Left lung (tissue), 10 donors: ENCODE data around the gene BRF1. TPM values are rescaled to one million over a fixed set of nuclear protein-coding genes. Genes with fewer than 3 reads are reported as not detected.
A peak's percentile ranks its signal among the peaks of the same experiment; 100 is the strongest.

Source experiments
- ATAC-seq: fragments of 200-7000 bp; cut with Tn5 transposase; one replicate; pipeline ENCODE4 v1.9.1; 2020; ENCODE audit warnings: moderate library complexity
- DNase-seq, 4 donors: peaks; one replicate each; pipeline ENCODE4 v3.0.0-alpha.2; 2013 to 2020
- H3K27ac ChIP-seq, 2 donors: fragments of 200-600 bp; sonication (generic) in 1 of 2; one replicate each; pipeline versions ENCODE4 v1.5.0 to v1.8.0; 2020 to 2021
- H3K27me3 ChIP-seq, 2 donors: fragments of 200-600 bp; sonication (generic) in 1 of 2; one replicate each; pipeline versions ENCODE4 v1.5.0 to v1.8.0; 2020 to 2021
- H3K36me3 ChIP-seq, 2 donors: fragments of 200-600 bp; sonication (generic) in 1 of 2; one replicate each; pipeline versions ENCODE4 v1.5.0 to v1.8.0; 2020 to 2021
- H3K4me1 ChIP-seq, 2 donors: fragments of 200-600 bp; one replicate each; pipeline ENCODE4 v1.8.0; 2021
- H3K4me3 ChIP-seq, 2 donors: fragments of 200-600 bp; sonication (generic) in 1 of 2; one replicate each; pipeline versions ENCODE4 v1.5.0 to v1.8.0; 2020 to 2021; ENCODE audit warnings: mild to moderate bottlenecking in 1 of 2
- H3K9me3 ChIP-seq, 2 donors: fragments of 200-600 bp; sonication (generic) in 1 of 2; one replicate each; pipeline versions ENCODE4 v1.5.0 to v1.8.0; 2020 to 2021
- intact Hi-C, 2 donors: fragments of 100-400 bp; cut with DNase I; formaldehyde crosslinking; loops; one replicate each; pipeline versions ENCODE4 v1.11.2 to v1.14.2; 2022
- polyA plus RNA-seq, 6 donors: library from polyadenylated mRNA; unstranded; fragments of 120-200 nt; gene quantifications; one replicate each; pipeline ENCODE4 v1.2.1, GENCODE V29; 2013; ENCODE audit not compliant: insufficient read length in 6 of 6
- total RNA-seq, 2 donors: library from RNA; stranded (reverse); fragmentation: NEBNext Ultra II Directional; extraction: Animal tissue kit (Norgen Biotek cat#: 25700); gene quantifications; one replicate each; pipeline ENCODE4 v1.2.1, GENCODE V29; 2021
- TF ChIP-seq, protein P1 (sequence below), 2 donors: fragments of 200-600 bp; sonication (generic) in 1 of 2; IDR thresholded peaks; one replicate each; pipeline versions ENCODE4 v1.5.0 to v1.8.0; 2021; ENCODE audit warnings: antibody characterized with exemption in 2 of 2
- donor health status: DM: no; HTN: yes; CAD: no.
- donor health status: DM: no; HTN: no; CAD: no.

The BRF1 gene
- total and polyA plus RNA-seq, 8 donors = 32.7 to 45.1 (median 34.9) TPM

DNA sequence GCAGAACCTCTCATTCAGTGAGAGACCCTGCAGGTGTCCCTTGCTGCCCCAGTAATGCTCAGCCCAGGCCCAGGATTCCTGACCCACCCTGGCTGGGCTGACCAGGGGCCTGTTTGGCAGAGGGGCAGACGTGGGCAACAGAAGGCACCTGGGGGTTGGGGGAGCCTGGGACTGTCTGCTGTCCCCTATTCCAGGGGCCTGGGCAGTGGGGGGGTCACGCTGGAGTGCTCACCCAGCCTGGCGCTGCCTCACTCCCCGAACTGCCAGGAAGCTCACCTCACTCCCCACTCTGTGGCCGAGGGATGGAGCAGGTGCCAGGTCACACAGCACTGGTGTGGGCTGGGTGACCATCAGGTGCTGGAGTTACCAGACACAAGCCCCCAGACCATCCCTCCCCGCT is 97.1 kb downstream of the BRF1 start:
- Histone ChIP-seq H3K36me3 (no peaks in the 10 kb centered on the region), H3K4me3 (no peak overlapping the region), H3K27ac (no peak overlapping the region), H3K9me3 (no peaks in the 10 kb centered on the region), H3K4me1 (peaks cover 15 to 40% of the 10 kb centered on the region in 2 donors), H3K27me3 (peaks cover 0 to 35% of the 10 kb centered on the region in 2 donors)
- ATAC-seq (no peak), DNase-seq (no peak)
- intact Hi-C loops = loop anchor here in 1 of 2 donors (5.0 kb wide), 2 partner anchors 79 to 149 kb away; no protein-coding TSS in a partner anchor
- TF ChIP-seq, protein P1, sequence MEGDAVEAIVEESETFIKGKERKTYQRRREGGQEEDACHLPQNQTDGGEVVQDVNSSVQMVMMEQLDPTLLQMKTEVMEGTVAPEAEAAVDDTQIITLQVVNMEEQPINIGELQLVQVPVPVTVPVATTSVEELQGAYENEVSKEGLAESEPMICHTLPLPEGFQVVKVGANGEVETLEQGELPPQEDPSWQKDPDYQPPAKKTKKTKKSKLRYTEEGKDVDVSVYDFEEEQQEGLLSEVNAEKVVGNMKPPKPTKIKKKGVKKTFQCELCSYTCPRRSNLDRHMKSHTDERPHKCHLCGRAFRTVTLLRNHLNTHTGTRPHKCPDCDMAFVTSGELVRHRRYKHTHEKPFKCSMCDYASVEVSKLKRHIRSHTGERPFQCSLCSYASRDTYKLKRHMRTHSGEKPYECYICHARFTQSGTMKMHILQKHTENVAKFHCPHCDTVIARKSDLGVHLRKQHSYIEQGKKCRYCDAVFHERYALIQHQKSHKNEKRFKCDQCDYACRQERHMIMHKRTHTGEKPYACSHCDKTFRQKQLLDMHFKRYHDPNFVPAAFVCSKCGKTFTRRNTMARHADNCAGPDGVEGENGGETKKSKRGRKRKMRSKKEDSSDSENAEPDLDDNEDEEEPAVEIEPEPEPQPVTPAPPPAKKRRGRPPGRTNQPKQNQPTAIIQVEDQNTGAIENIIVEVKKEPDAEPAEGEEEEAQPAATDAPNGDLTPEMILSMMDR (IDR thresholded peaks at IDR 0.05) = no peak

DNA sequence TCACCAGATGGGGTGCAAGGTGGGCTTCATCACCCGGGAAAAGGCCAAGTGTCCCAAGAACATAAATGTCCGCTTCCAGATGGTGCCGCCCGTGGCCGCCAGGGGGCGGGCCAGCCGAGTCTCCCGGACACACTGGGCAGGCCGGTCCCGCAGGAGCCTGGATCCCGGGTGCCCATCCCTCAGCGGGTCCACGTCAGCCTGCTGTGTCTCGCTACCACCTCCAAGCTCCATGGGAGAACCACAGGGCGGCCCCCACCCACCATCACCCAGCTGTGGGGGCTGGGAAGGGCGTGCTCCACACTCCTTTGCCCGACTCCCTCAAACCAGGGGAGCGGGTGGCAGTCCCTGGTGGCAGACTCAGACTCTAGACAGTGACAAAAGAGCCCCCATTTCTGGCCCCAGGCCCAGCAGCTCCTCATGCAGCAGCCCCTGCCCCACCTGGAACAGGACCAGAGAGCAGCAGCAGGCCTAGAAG is 97.7 kb downstream of the BRF1 start:
- intact Hi-C loops = loop anchor here in 1 of 2 donors (5.0 kb wide), 2 partner anchors 79 to 149 kb away; no protein-coding TSS in a partner anchor
- TF ChIP-seq, protein P1 (IDR thresholded peaks at IDR 0.05) = peak; percentile 90 to 97
- ATAC-seq (peak; percentile 64), DNase-seq (peak; percentile 65 to 95 (median 73))
- Histone ChIP-seq H3K4me3 (no peak overlapping the region), H3K36me3 (no peaks in the 10 kb centered on the region), H3K4me1 (peaks cover 15 to 46% of the 10 kb centered on the region in 2 donors), H3K27me3 (peaks cover 0 to 41% of the 10 kb centered on the region in 2 donors), H3K27ac (no peak overlapping the region), H3K9me3 (no peaks in the 10 kb centered on the region)

DNA sequence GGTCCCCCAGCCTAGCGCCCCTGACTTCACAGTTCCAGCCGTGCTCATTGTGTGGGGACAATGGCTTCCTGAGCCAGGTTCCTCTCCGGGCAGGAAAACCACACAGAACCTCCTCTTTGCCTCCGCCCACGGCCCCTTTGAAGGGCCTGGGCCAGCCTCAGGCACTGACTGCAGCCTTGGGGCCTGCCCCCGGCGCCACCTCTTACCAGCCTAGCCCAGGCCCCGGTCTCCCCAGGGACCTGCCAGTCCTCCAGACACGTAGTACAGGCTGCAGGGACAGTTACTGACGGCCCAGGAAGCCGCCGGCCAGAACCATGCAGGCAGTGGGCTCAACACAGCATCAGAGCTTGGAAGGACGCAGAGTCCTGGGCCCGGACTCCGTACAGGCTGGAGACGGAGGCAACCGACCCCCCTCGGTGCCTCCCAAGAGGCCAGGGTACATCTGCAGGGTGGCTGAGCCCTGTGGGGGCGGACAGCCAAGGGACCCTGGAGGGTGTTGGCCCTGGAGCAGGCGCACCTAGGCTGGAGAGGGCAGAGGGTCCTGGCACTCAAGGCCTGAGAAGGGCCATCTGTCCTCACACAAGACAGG is 98.8 kb downstream of the BRF1 start:
- TF ChIP-seq, protein P1 (IDR thresholded peaks at IDR 0.05) = no peak
- peak overlapping the region in 1 of 2 donors; percentile 58 for H3K27ac ChIP-seq
- no peak for DNase-seq

DNA sequence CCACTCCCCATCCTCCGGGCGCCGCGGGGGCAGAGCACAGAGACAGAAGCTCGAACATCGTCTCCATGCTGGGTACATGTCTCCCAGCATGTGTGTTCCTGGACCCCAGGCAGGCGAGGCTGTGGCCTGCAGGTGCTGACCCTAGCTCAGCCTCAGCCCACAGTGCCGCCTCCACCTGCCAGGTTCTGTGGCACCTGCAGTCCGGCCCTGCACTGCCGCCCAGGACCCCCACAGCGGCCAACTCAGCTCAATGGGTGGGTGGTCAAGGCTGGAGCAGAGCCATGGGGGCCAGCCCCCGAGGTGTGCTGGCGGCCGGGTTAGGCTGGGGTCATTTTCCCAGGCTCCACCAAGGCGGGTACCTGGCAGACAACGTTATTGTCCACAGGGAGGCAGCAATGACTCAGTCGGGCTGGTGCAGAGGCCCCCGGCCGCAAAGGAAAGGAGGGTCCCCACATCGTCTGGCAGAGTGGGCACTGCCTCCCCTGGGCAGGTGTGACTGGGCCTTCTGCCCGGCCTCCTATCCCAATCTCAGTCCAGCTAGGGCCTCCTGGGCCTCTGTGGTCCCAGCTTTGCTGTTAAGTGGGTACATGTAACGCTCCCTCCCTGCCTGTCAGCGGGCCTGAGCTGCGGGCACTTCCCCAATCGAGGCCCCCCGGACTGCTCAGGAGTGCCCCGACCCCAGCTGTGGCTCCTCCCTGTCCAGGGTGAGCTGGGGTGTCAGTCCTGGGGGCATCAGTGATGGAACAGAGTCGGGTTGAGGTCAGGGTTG is 99.5 kb downstream of the BRF1 start:
- H3K4me3 ChIP-seq = no peak overlapping the region
- H3K4me1 ChIP-seq = peaks cover 25 to 64% of the 10 kb centered on the region in 2 donors
- no peaks in the 10 kb centered on the region for H3K36me3 ChIP-seq
- DNase-seq (no peak), ATAC-seq (no peak)
- peaks cover 13 to 59% of the 10 kb centered on the region in 2 donors for H3K27me3 ChIP-seq
- intact Hi-C loops = loop anchor here in 1 of 2 donors (5.0 kb wide), 2 partner anchors 81 to 151 kb away; no protein-coding TSS in a partner anchor
- TF ChIP-seq, protein P1 (IDR thresholded peaks at IDR 0.05) = no peak
- no peaks in the 10 kb centered on the region for H3K9me3 ChIP-seq
- peak overlapping the region in 1 of 2 donors; percentile 58 for H3K27ac ChIP-seq

More for the DNA sequence above, 98.8 kb downstream of the BRF1 start:
- H3K4me1 ChIP-seq = peaks cover 18 to 57% of the 10 kb centered on the region in 2 donors
- H3K4me3 ChIP-seq = no peak overlapping the region
- peaks cover 6 to 52% of the 10 kb centered on the region in 2 donors for H3K27me3 ChIP-seq
- intact Hi-C loops = loop anchor here in 1 of 2 donors (5.0 kb wide), 2 partner anchors 80 to 150 kb away; no protein-coding TSS in a partner anchor
- H3K9me3 ChIP-seq = no peaks in the 10 kb centered on the region
- no peak for ATAC-seq
- H3K36me3 ChIP-seq = no peaks in the 10 kb centered on the region

DNA sequence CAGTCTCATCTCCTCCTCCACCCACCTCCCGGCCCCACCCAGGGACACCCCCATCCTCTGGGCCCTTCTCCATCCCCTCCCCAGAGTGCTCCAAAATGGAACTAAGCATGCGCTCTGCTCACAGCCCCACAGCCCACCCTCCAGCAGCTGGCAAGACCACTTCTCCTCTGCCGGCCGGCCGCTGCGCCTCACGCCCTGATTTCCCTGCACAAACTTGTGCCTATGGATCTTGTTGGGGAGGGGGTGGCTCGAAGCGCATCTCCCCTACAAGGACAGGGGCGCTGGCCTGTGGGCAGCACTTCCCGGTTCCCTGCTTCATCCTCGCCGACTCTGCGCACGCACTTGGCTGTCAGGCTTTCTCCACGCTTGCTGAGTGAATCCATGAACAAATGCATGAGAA is 100.2 kb downstream of the BRF1 start:
- H3K4me3 ChIP-seq = no peak overlapping the region
- no peaks in the 10 kb centered on the region for H3K9me3 ChIP-seq
- TF ChIP-seq, protein P1 (IDR thresholded peaks at IDR 0.05) = no peak
- intact Hi-C loops = loop anchor here in 1 of 2 donors (5.0 kb wide), 2 partner anchors 82 to 152 kb away; no protein-coding TSS in a partner anchor
- no peaks in the 10 kb centered on the region for H3K36me3 ChIP-seq
- no peak for ATAC-seq
- H3K27me3 ChIP-seq = peaks cover 20 to 66% of the 10 kb centered on the region in 2 donors
- no peak for DNase-seq
- peaks cover 27 to 71% of the 10 kb centered on the region in 2 donors for H3K4me1 ChIP-seq
- no peak overlapping the region for H3K27ac ChIP-seq
